GM12878 (cell line): ENCODE measurements around the gene MNT. TPM values are rescaled to one million over a fixed set of nuclear protein-coding genes. Genes with fewer than 3 reads are reported as not detected.

ENCODE experiments used
- ATAC-seq: fragments of 200-7000 bp; cut with Tn5 transposase; 3 replicates; pipeline ENCODE4 v1.9.1; 2020; ENCODE audit warnings: mild to moderate bottlenecking, moderate library complexity
- BruUV-seq: library from RNA; stranded (reverse); fragments of 400-500 nt; replicated peaks from 2 replicates; lab custom pipeline; 2021; lab: Mats Ljungman, UMichigan
- CTCF ChIA-PET: fragments of 300-600 bp; sonication (Branson Sonifier 250); formaldehyde crosslinking; extraction: SDS; loops from one replicate; lab custom pipeline; 2021; ENCODE audit warnings: inconsistent platforms; lab: Yijun Ruan, JAX
- POLR2A ChIA-PET: fragments of 350-600 bp; formaldehyde crosslinking; extraction: SDS; loops from one replicate; lab custom pipeline; 2021; ENCODE audit warnings: inconsistent platforms; lab: Charles Lee
- RAD21 ChIA-PET: fragments of 300-600 bp; sonication (Branson Sonifier 250); formaldehyde crosslinking; loops from one replicate; lab custom pipeline; 2023; ENCODE audit warnings: antibody characterized with exemption; ENCODE audit not compliant: unreplicated experiment; lab: Charles Lee
- SMC1A ChIA-PET: fragments of 300-600 bp; sonication (Branson Sonifier 250); formaldehyde crosslinking; loops from one replicate; lab custom pipeline; 2023; ENCODE audit not compliant: unreplicated experiment, uncharacterized antibody; lab: Charles Lee
- DNase-seq: peaks from one replicate; pipeline ENCODE4 v3.0.0-alpha.2; 2011; ENCODE audit warnings: low read depth, low spot score
- FAIRE-seq: peaks from 3 replicates; lab custom pipeline; 2011; peaks lifted over from hg19 to GRCh38; lab: Jason Lieb, UNC
- H2AFZ ChIP-seq: 2 replicates; pipeline ENCODE4 v1.6.0; 2011; ENCODE audit warnings: low read depth, low read length, control low read depth; ENCODE audit not compliant: control insufficient read depth
- H3K27ac ChIP-seq: 2 replicates; pipeline ENCODE4 v1.5.1; 2011; ENCODE audit warnings: control low read depth; ENCODE audit not compliant: control insufficient read depth, insufficient read depth
- H3K27me3 ChIP-seq, 2 experiments: replicated peaks in 1 of 2; 2 replicates each; pipeline versions ENCODE4 v1.6.0 to v1.6.1; 2011; ENCODE audit warnings: low read length in 1 of 2; ENCODE audit not compliant: control insufficient read depth in 2 of 2, insufficient read depth in 2 of 2
- H3K36me3 ChIP-seq, 2 experiments: 2 replicates each; pipeline ENCODE4 v1.5.1; 2011; ENCODE audit warnings: low read length in 1 of 2; ENCODE audit not compliant: control insufficient read depth in 2 of 2, insufficient read depth in 2 of 2
- H3K4me1 ChIP-seq: 2 replicates; pipeline ENCODE4 v1.6.1; 2011; ENCODE audit warnings: mild to moderate bottlenecking, low read length, moderate library complexity, mixed read lengths; ENCODE audit not compliant: control insufficient read depth, insufficient read depth
- H3K4me2 ChIP-seq: 2 replicates; pipeline ENCODE4 v1.6.0; 2011; ENCODE audit warnings: control low read depth; ENCODE audit not compliant: control insufficient read depth, insufficient read depth
- H3K4me3 ChIP-seq: fragments of 200-600 bp; sonication (generic); 2 replicates; pipeline ENCODE4 v1.5.1; 2016
- H3K79me2 ChIP-seq: 2 replicates; pipeline ENCODE4 v1.6.0; 2011; ENCODE audit warnings: low read length; ENCODE audit not compliant: control insufficient read depth, insufficient read depth
- H3K9ac ChIP-seq: 2 replicates; pipeline ENCODE4 v1.8.0; 2011; ENCODE audit warnings: low read length, control low read depth, mixed read lengths; ENCODE audit not compliant: control insufficient read depth, insufficient read depth
- H3K9me3 ChIP-seq: replicated peaks from 3 replicates; pipeline ENCODE4 v1.5.1; 2011; ENCODE audit warnings: mild to moderate bottlenecking, low read length; ENCODE audit not compliant: control insufficient read depth, insufficient read depth
- H4K20me1 ChIP-seq: 2 replicates; pipeline ENCODE4 v1.6.0; 2011; ENCODE audit not compliant: control insufficient read depth, insufficient read depth
- BCLAF1 ChIP-seq: fragments of 450-650 bp; IDR thresholded peaks from 2 replicates; pipeline ENCODE4 v1.6.1; 2017; ENCODE audit warnings: antibody characterized with exemption, mild to moderate bottlenecking, moderate library complexity
- DPF2 ChIP-seq: fragments of 450-650 bp; IDR thresholded peaks from 2 replicates; pipeline ENCODE4 v1.6.1; 2017; ENCODE audit warnings: mild to moderate bottlenecking
- E2F4 ChIP-seq: IDR thresholded peaks from 2 replicates; pipeline ENCODE4 v1.6.1; 2012; ENCODE audit warnings: low read depth, low read length, improper control_type of control experiment
- KAT2A ChIP-seq: conservative IDR thresholded peaks from 2 replicates; pipeline ENCODE4 v1.6.1; 2011; ENCODE audit warnings: low read depth, low read length; ENCODE audit not compliant: control insufficient read depth
- MTA2 ChIP-seq: fragments of 450-650 bp; IDR thresholded peaks from 2 replicates; pipeline ENCODE4 v1.6.1; 2016; ENCODE audit warnings: low read depth, mild to moderate bottlenecking, moderate library complexity
- MYB ChIP-seq: fragments of 150-350 bp; IDR thresholded peaks from 2 replicates; pipeline ENCODE4 v1.6.1; 2014; ENCODE audit warnings: mild to moderate bottlenecking, low read depth, low read length, borderline replicate concordance
- PBX3 ChIP-seq: IDR thresholded peaks from 2 replicates; pipeline ENCODE4 v1.6.1; 2011; ENCODE audit warnings: mild to moderate bottlenecking, low read depth, low read length, moderate library complexity; ENCODE audit not compliant: insufficient replicate concordance
- ZBED1 ChIP-seq: IDR thresholded peaks from 2 replicates; pipeline ENCODE4 v1.6.1; 2016; ENCODE audit warnings: borderline replicate concordance
- WGBS: methylation state at CpG from one replicate; pipeline ENCODE4 v1.1.6; 2016; ENCODE audit warnings: low lambda C conversion rate; ENCODE audit not compliant: insufficient replicate concordance, insufficient coverage; ENCODE audit errors: missing lambda C conversion rate; 5-methylcytosine and 5-hydroxymethylcytosine counted together
- in situ Hi-C: fragments of 300-500 bp; cut with MboI; formaldehyde crosslinking; loops from 9 replicates; pipeline ENCODE4 v1.14.3; 2018; ENCODE audit warnings: mixed read lengths
- intact Hi-C: fragments of 100-400 bp; cut with micrococcal nuclease; formaldehyde crosslinking; loops from one replicate; pipeline ENCODE4 v1.14.2; 2022; ENCODE audit not compliant: unreplicated experiment
- polyA plus RNA-seq, 11 experiments: library from polyadenylated mRNA; depleted of rRNA in 4 of 11; unstranded in 6 of 11; stranded (reverse) in 5 of 11; fragments of >200 nt; fragmentation: Nextera tagmentation in 4 of 11; fragmentation: Illumina TruSeq in 1 of 11; extraction: Ambion mirVana in 4 of 11; extraction: Trizol in 1 of 11; gene quantifications; 1 replicate in 1 of 11; 2 replicates in 10 of 11; pipeline versions ENCODE4 v1.2.1 to v1.2.3, GENCODE V29; 2011 to 2016; ENCODE audit warnings: inconsistent platforms in 2 of 11, missing spikeins in 2 of 11, low read depth in 1 of 11
- total RNA-seq, 4 experiments: library from RNA; depleted of rRNA in 3 of 4; stranded (reverse); fragments of >200 nt in 3 of 4; fragmentation: Illumina TruSeq in 1 of 4; extraction: Trizol in 1 of 4; gene quantifications; 2 replicates each; pipeline versions ENCODE4 v1.2.1 to v1.2.3, GENCODE V29; 2013 to 2021
- TF ChIP-seq, protein P1 (sequence below): IDR thresholded peaks from 2 replicates; pipeline ENCODE4 v1.6.1; 2011; ENCODE audit warnings: low read depth, mild to moderate bottlenecking, low read length, moderate library complexity, borderline replicate concordance; ENCODE audit errors: extremely low read depth
- TF ChIP-seq, protein P2 (sequence below): IDR thresholded peaks from 2 replicates; pipeline ENCODE4 v1.6.1; 2012; ENCODE audit warnings: low read length, inconsistent platforms
- TF ChIP-seq, protein P3 (sequence below): fragments of 450-650 bp; IDR thresholded peaks from 2 replicates; pipeline ENCODE4 v1.6.1; 2017; ENCODE audit warnings: low read depth, mild to moderate bottlenecking, moderate library complexity

Gene MNT
- total and polyA plus RNA-seq, 10 of the 15 experiments (the other 5 are each of a cell fraction or from before 2014, with no cell fraction given), result 0.31 to 15.9 (median 3.8) TPM

DNA sequence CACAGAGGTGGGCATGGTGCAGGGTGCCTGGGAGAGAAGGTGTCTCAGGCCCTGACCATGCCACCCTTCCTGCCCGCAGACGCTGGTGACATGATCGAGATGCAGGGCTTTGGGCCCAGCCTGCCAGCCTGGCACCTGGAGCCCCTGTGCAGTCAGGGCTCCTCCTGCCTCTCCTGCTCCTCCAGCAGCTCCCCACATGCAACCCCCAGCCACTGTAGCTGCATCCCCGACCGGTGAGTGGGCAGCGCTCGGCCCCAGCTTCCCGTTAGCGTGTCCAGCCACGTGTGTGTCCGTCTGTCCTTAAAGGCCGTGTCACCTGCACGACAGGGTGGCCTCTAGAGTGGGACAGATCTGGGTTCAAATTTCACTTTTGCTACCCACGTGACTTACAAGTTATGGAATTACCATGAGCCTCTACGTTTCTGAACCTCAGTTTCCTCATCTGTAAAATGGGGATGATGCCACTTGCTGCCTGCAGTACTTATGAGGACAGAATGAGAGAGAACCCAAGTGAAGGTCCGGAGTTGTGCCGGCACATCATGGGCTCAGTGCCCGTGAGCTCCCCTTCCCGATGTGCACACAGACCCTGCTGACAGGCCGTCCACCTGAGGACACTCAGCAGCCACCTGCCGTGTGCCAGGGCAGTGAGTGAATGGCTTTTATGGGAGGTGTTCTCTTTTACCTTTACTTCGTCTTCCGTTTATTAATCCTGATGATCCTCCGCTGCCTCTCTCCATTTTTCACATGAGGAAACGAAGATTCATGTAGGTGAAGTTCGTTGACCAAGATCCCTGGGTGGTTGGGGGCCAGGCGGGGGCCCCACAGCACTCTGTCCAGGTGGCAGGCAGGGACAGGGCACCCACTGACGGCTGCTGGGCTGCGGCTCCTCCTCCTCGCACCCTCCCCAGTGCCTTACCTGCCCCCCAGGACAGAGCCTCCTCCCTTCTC is 29.4 kb downstream of the MNT start (continued):
- TF ChIP-seq BCLAF1 (no peak), PBX3 (no peak), KAT2A (no peak)
- TF ChIP-seq, protein P1, sequence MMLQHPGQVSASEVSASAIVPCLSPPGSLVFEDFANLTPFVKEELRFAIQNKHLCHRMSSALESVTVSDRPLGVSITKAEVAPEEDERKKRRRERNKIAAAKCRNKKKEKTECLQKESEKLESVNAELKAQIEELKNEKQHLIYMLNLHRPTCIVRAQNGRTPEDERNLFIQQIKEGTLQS, result no peak

- RAD21 ChIA-PET, result interaction anchor here (2.7 kb wide), 1 partner anchor 13 kb away, joined by 9 read pairs; no protein-coding TSS in a partner anchor
- no TSS peak for BruUV-seq
- TF ChIP-seq ZBED1 (no peak), MTA2 (no peak), DPF2 (no peak), E2F4 (no peak), MYB (no peak)
- TF ChIP-seq, protein P2, sequence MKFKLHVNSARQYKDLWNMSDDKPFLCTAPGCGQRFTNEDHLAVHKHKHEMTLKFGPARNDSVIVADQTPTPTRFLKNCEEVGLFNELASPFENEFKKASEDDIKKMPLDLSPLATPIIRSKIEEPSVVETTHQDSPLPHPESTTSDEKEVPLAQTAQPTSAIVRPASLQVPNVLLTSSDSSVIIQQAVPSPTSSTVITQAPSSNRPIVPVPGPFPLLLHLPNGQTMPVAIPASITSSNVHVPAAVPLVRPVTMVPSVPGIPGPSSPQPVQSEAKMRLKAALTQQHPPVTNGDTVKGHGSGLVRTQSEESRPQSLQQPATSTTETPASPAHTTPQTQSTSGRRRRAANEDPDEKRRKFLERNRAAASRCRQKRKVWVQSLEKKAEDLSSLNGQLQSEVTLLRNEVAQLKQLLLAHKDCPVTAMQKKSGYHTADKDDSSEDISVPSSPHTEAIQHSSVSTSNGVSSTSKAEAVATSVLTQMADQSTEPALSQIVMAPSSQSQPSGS, result no peak
- TF ChIP-seq, protein P3, sequence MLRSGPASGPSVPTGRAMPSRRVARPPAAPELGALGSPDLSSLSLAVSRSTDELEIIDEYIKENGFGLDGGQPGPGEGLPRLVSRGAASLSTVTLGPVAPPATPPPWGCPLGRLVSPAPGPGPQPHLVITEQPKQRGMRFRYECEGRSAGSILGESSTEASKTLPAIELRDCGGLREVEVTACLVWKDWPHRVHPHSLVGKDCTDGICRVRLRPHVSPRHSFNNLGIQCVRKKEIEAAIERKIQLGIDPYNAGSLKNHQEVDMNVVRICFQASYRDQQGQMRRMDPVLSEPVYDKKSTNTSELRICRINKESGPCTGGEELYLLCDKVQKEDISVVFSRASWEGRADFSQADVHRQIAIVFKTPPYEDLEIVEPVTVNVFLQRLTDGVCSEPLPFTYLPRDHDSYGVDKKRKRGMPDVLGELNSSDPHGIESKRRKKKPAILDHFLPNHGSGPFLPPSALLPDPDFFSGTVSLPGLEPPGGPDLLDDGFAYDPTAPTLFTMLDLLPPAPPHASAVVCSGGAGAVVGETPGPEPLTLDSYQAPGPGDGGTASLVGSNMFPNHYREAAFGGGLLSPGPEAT, result no peak
These were observed 30.7 kb downstream of the MNT start for GRCh38 chr17:2370211-2370589.

More at GRCh38 chr17:2370211-2370589, 30.7 kb downstream of the MNT start:
- ATAC-seq (no peak), FAIRE-seq (no peak), DNase-seq (no peak)
- Histone ChIP-seq H2AFZ (no peak overlapping the region), H3K79me2 (no peaks in the 10 kb centered on the region), H3K9ac (no peak overlapping the region), H4K20me1 (no peaks in the 10 kb centered on the region), H3K4me2 (no peak overlapping the region), H3K36me3 (no peaks in the 10 kb centered on the region; a peak in 1 of 4 replicates), H3K4me3 (no peak overlapping the region), H3K27me3 (no peaks in the 10 kb centered on the region), H3K9me3 (no peaks in the 10 kb centered on the region), H3K27ac (no peak overlapping the region), H3K4me1 (no peaks in the 10 kb centered on the region)
- intact Hi-C loops (no loop called here), in situ Hi-C loops (no loop called here)
- POLR2A ChIA-PET, result no interaction called here
- 64% methylated on average over 11 of the region's 11 CpGs for WGBS
- SMC1A ChIA-PET, result interaction anchor here (1.4 to 2.0 kb wide), 2 partner anchors 12 to 46 kb away, joined by 4 to 6 read pairs; no protein-coding TSS in a partner anchor
- CTCF ChIA-PET, result interaction anchor here (1.4 to 2.2 kb wide), 2 partner anchors 12 to 46 kb away, joined by 4 to 12 read pairs; no protein-coding TSS in a partner anchor
